Measurements from ENCODE around the gene ELMO1.

ELMO1 gene

GRCh38 chr7:36937754-36938563, 510.7 kb downstream of the ELMO1 start:
- peak in 1 of 5 donors; percentile 66 for DNase-seq

GRCh38 chr7:36931892-36932291, 516.8 kb downstream of the ELMO1 start:
- no peak for DNase-seq

GRCh38 chr7:36929791-36930190, 518.9 kb downstream of the ELMO1 start:
- DNase-seq = no peak

- no peak for DNase-seq
These were observed 519.9 kb downstream of the ELMO1 start for GRCh38 chr7:36928718-36929117.

GRCh38 chr7:36928311-36928710, 520.4 kb downstream of the ELMO1 start:
- no peak for DNase-seq

- no peak for DNase-seq
These were observed 523.0 kb downstream of the ELMO1 start for GRCh38 chr7:36925691-36926090.

- DNase-seq = no peak
These were observed 523.5 kb downstream of the ELMO1 start for GRCh38 chr7:36925207-36925606.

- no peak for DNase-seq
These were observed 524.7 kb downstream of the ELMO1 start for GRCh38 chr7:36923943-36924436.

GRCh38 chr7:36923185-36923584, 525.5 kb downstream of the ELMO1 start:
- no peak for DNase-seq

- no peak for DNase-seq
These were observed 528.2 kb downstream of the ELMO1 start for GRCh38 chr7:36920433-36920832.

- DNase-seq = no peak
These were observed 528.9 kb downstream of the ELMO1 start for GRCh38 chr7:36919738-36920137.

GRCh38 chr7:36918591-36918990, 530.1 kb downstream of the ELMO1 start:
- DNase-seq = no peak

GRCh38 chr7:36916619-36917018, 532.0 kb downstream of the ELMO1 start:
- DNase-seq = no peak

- no peak for DNase-seq
These were observed 532.5 kb downstream of the ELMO1 start for GRCh38 chr7:36916116-36916515.

- DNase-seq = no peak
These were observed 536.9 kb downstream of the ELMO1 start for GRCh38 chr7:36911788-36912187.

- DNase-seq = no peak
These were observed 537.8 kb downstream of the ELMO1 start for GRCh38 chr7:36910859-36911258.

- no peak for DNase-seq
These were observed 538.3 kb downstream of the ELMO1 start for GRCh38 chr7:36910401-36910800.

- DNase-seq = no peak
These were observed 541.6 kb downstream of the ELMO1 start for GRCh38 chr7:36906956-36907635.

- DNase-seq = no peak
These were observed 542.2 kb downstream of the ELMO1 start for GRCh38 chr7:36906448-36906847.

- no peak for DNase-seq
These were observed 542.8 kb downstream of the ELMO1 start for GRCh38 chr7:36905841-36906240.

- DNase-seq = no peak
These were observed 543.9 kb downstream of the ELMO1 start for GRCh38 chr7:36904802-36905201.

GRCh38 chr7:36904101-36904500, 544.6 kb downstream of the ELMO1 start:
- DNase-seq = no peak

GRCh38 chr7:36900988-36901710, 547.5 kb downstream of the ELMO1 start:
- DNase-seq = no peak
